HG02678 (cell line): ENCODE data around the gene PIP5K1B.

Experiments used
- ATAC-seq: cut with Tn5 transposase; IDR thresholded peaks from one replicate; pipeline ENCODE4 v1.9.1; 2021; ENCODE audit warnings: mild to moderate bottlenecking, moderate library complexity; ENCODE audit not compliant: unreplicated experiment

Gene PIP5K1B

GRCh38 chr9:69016191-69017096 is 311.4 kb downstream of the PIP5K1B start:
- ATAC-seq, result no peak

DNA sequence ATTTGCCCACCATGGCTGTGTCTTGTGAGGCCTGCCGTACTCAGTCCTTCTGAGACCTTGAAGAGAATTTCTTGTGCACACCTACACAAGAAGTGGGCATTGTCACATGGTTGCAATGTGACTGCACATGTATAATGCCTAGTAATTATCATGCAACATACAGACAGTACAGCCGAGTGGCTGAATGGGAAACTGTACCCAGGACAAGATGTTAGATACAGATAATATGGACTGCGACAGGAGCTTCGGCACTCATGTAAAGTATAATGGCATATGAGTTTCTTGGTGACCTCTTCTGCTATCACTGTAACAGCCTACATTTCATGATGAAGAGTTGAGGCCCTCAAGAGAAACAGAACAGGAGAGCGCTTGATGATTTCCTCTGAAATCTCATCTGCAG is 313.7 kb downstream of the PIP5K1B start:
- no peak for ATAC-seq

- no peak for ATAC-seq
These were observed 314.8 kb downstream of the PIP5K1B start for GRCh38 chr9:69019808-69020207.

DNA sequence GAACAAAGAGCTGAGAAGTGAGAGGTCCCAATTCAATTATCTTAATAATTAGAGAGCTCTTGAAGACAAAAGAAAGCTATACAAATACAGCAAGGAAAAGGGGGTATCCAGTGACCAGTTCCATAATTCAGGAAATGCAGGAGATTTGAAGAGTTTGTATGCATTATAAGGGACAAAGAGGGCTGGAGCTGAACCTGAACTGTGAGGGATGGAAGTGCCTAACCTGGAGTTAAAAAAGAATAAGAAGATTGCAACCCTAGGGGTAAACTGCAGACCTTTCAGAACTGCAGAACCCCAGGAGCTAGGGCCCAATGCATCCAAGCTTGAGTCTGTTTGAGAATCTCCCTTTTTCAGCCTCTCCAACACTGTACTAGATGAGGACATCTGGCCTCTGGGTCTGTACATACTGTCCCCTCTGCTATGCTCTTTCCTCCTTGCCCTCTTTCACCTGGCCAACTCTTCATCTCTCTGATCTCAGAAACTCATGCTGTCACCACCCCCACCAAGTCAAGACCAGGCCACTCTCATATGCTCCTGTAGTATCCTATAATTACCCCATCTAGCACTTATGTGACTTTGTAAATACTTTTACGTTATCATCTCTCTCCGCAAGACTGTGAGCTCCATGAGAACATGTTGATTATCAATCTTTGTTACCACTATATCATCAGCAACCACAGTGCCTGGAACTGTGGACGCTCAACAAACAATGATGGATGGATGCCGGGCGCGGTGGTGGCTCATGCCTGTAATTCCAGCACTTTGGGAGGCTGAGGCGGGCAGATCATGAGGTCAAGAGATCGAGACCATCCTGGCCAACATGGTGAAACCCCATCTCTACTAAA is 315.5 kb downstream of the PIP5K1B start:
- ATAC-seq, result no peak

GRCh38 chr9:69023650-69024049 is 318.6 kb downstream of the PIP5K1B start:
- ATAC-seq, result no peak

GRCh38 chr9:69027355-69028097 is 322.5 kb downstream of the PIP5K1B start:
- ATAC-seq, result peak; percentile 75

- ATAC-seq, result no peak
These were observed 323.7 kb downstream of the PIP5K1B start for GRCh38 chr9:69028754-69029153.

- ATAC-seq, result no peak
These were observed 324.5 kb downstream of the PIP5K1B start for GRCh38 chr9:69029535-69029934.

DNA sequence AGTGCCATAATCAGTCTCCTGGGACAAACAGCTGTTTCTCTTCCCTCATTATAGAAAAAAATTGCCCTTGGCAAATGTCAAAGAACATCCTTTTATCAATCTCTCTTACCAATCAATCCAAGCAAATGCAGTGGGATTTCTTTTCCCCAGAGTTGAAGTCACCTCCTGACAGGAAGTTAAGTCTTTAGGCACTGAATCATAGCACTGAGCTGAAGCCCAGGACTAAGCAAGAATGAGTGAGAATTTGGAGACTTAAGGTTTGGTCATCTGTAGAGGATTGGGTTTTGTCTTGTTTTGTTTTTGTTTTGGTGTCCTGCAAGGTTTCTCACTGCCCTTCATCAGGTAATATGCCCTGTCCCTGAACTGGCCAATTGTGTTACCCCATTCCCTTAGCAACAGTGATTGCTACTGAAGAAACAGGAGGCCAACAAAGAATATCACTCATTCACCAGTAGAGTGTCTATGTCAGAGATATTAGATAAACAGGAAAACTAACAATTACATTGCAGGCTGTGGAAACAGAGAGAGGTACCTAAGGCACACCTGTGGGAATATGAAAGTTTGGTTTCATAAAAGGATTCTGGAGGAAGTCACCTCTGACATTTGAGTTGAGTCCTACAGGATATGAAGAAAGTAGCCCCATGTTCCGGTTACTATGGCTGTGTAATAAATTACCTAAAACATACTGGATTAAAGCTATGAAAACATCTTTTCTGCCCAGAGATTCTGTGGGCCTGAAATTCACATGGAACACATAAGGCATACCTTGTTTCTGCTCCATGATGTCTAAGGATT is 326.0 kb downstream of the PIP5K1B start:
- ATAC-seq, result no peak

DNA sequence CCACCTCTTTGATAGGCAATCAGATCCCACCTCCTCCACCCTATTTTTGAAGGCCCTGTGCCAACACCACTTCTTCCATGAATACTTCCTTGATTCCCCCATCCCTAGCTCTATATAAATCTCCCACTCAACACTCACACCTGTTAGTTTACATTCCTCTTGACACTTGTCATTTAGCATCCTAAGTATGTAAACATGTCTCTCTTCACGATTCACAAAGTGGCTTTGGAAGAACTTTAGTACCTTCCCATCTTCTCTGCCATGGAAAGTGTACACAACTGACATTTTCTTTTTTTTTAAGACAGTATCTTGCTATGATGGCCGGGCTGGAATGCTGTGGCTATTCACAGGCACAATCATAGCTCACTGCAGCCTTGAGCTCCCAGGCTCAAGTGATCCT is 329.0 kb downstream of the PIP5K1B start:
- no peak for ATAC-seq

DNA sequence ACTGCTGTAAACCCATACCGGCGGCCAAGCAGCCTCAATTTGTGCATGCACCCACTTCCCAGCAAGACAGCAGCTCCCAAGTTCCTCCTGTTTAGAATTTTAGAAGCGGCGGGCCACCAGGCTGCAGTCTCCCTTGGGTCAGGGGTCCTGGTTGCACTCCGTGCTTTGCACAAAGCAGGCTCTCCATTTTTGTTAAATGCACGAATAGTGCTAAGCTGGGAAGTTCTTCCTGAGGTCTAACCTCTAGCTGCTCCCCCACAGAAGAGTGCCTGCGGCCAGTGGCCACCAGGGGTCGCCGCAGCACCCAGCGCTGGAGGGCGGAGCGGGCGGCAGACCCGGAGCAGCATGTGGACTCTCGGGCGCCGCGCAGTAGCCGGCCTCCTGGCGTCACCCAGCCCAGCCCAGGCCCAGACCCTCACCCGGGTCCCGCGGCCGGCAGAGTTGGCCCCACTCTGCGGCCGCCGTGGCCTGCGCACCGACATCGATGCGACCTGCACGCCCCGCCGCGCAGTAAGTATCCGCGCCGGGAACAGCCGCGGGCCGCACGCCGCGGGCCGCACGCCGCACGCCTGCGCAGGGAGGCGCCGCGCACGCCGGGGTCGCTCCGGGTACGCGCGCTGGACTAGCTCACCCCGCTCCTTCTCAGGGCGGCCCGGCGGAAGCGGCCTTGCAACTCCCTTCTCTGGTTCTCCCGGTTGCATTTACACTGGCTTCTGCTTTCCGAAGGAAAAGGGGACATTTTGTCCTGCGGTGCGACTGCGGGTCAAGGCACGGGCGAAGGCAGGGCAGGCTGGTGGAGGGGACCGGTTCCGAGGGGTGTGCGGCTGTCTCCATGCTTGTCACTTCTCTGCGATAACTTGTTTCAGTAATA is 330.6 kb downstream of the PIP5K1B start, which contains the start of gene FXN:
TSS of gene FXN (plus strand) at position 315 of the 871 bp plus-strand sequence. CDS start at position 346, 31 bp downstream.
- ATAC-seq, result peak; percentile 95

- ATAC-seq, result peak; percentile 15
These were observed 331.3 kb downstream of the PIP5K1B start for GRCh38 chr9:69036309-69036708.

DNA sequence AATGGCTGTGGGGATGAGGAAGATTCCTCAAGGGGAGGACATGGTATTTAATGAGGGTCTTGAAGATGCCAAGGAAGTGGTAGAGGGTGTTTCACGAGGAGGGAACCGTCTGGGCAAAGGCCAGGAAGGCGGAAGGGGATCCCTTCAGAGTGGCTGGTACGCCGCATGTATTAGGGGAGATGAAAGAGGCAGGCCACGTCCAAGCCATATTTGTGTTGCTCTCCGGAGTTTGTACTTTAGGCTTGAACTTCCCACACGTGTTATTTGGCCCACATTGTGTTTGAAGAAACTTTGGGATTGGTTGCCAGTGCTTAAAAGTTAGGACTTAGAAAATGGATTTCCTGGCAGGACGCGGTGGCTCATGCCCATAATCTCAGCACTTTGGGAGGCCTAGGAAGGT is 331.8 kb downstream of the PIP5K1B start:
- no peak for ATAC-seq

DNA sequence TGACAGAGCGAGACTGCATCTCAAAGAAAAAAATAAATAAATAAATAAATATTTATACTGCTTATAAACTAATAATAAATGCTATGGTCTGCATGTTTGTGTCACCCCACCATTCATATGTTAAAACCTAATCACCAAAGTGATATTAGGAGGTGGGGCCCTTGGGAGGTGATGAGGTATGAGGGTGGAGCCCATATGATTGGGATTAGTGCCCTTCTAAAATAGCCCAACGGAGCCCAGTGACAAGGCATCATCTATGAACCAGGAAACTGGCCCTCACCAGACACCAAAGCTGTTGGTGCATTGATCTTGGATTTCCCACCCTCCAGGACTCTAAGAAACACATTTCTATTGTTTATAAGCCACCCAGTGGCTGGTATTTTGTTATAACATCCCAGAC is 335.6 kb downstream of the PIP5K1B start:
- no peak for ATAC-seq

DNA sequence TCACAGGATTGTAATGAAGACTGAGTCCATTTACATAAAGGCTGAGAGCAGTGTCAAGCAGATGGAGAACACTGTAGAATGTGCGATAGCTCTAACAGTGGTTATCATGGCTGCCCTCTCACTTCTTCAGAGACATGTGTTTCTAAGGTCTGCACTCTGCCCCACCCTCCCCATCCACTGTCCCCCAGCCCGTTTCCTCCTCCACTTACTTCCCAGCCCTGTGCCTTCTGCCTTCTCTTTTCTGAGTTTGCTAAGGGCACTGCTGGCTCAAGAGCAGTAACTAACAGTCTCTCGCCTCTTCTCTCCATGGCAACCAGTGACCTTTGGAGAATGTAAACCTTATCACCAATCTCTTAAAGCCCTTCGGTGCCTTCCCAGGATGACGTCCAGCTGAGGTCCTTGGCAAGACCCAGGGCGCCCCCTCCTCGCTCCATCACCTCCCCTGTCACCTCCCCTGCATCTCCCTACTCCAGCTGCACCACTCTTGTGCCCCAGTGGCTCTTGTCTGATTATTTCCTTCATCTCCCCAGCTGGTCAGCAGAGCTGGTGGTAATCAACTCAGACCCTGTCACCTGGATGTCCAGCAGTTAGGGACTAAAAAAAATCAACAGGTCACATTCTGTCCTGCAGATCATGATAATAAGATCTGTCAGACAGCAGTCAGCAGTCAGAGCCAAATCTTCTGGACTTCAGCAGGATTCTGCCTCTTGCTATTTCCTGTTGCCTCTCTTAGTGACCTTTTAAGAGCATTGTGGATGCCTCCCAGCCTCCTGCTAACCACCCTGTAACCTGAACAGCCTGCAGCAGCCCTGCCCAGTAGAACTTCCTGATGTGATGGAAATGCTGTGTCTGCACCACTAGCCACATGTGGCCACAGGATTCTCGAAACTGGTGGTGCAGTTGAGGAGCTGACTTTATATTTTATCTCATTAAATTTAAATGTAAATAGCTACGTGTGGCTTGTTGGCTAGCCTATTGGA is 339.5 kb downstream of the PIP5K1B start:
- no peak for ATAC-seq

DNA sequence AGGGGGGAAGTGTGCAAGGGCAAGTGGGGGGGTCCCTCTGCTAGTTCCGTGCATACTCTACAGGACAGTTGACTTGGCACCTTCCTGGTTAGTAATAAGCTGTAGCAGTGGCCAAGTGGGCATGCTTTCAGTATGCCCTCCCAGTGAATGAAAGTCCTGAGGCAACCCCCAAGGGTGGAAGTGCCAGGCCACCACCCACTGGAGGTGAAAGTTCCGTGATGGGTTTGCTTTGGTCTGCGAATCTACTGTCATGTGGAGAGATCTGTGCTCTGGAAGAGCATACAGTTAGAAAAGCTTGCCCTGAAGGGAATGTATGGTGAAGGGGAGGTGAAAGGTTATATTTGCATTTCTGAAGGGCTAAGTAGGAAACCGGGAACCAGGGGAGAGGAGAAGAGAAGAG is 340.8 kb downstream of the PIP5K1B start:
- ATAC-seq, result no peak

GRCh38 chr9:69046723-69047122 is 341.7 kb downstream of the PIP5K1B start:
- no peak for ATAC-seq

- no peak for ATAC-seq
These were observed 342.3 kb downstream of the PIP5K1B start for GRCh38 chr9:69047371-69047770.
